HepG2 (cell line): ENCODE data around the gene SCAPER. TPM values are rescaled to one million over a fixed set of nuclear protein-coding genes. Genes with fewer than 3 reads are reported as not detected.

ENCODE experiments used
- AGO2 ChIP-seq: fragments of 200-400 bp; formaldehyde crosslinking; optimal IDR thresholded peaks from 2 replicates; pipeline ENCODE3; 2017; ENCODE audit warnings: mild to moderate bottlenecking, low read depth, low read length, moderate library complexity
- ATF3 ChIP-seq: sonication (generic); formaldehyde crosslinking; IDR thresholded peaks from 2 replicates; pipeline ENCODE4 v1.4.0; 2020; ENCODE audit warnings: missing genetic modification reagents
- FOSL2 ChIP-seq: sonication (generic); formaldehyde crosslinking; IDR thresholded peaks from 2 replicates; pipeline ENCODE4 v1.4.0; 2020; ENCODE audit warnings: missing genetic modification reagents
- GABPA ChIP-seq, 2 experiments: IDR thresholded peaks; 2 replicates each; pipeline ENCODE4 v1.6.1; 2011 to 2016; ENCODE audit warnings: low read depth in 2 of 2, low read length in 1 of 2, missing biosample characterization in 1 of 2, missing genetic modification characterization in 1 of 2
- HNRNPUL1 ChIP-seq: fragments of 200-400 bp; formaldehyde crosslinking; IDR thresholded peaks from 2 replicates; pipeline ENCODE4 v1.6.1; 2017; ENCODE audit warnings: low read depth, mild to moderate bottlenecking, low read length, moderate library complexity
- KMT2A ChIP-seq: sonication (generic); formaldehyde crosslinking; IDR thresholded peaks from 2 replicates; pipeline ENCODE4 v1.4.0; 2020; ENCODE audit warnings: missing genetic modification reagents
- MAF1 ChIP-seq: sonication (generic); formaldehyde crosslinking; IDR thresholded peaks from 2 replicates; pipeline ENCODE4 v1.5.0; 2020; ENCODE audit warnings: missing genetic modification reagents, borderline replicate concordance
- PATZ1 ChIP-seq: sonication (generic); formaldehyde crosslinking; IDR thresholded peaks from 2 replicates; pipeline ENCODE4 v1.4.0; 2020; ENCODE audit warnings: missing genetic modification reagents
- PHF20 ChIP-seq: sonication (generic); formaldehyde crosslinking; IDR thresholded peaks from 2 replicates; pipeline ENCODE4 v1.5.0; 2020; ENCODE audit warnings: mild to moderate bottlenecking, missing genetic modification reagents
- SAP130 ChIP-seq: IDR thresholded peaks from 2 replicates; pipeline ENCODE4 v1.6.1; 2016; ENCODE audit warnings: low read depth
- SCMH1 ChIP-seq: sonication (generic); formaldehyde crosslinking; IDR thresholded peaks from 2 replicates; pipeline ENCODE4 v1.9.0; 2021; ENCODE audit warnings: missing genetic modification reagents, mild to moderate bottlenecking, borderline replicate concordance
- SKI ChIP-seq: fragments of 450-650 bp; IDR thresholded peaks from one replicate; pipeline ENCODE4 v1.6.1; 2018; ENCODE audit warnings: mild to moderate bottlenecking; ENCODE audit not compliant: partially characterized antibody
- SP4 ChIP-seq: sonication (generic); formaldehyde crosslinking; IDR thresholded peaks from 2 replicates; pipeline ENCODE4 v1.8.1; 2023; ENCODE audit warnings: mild to moderate bottlenecking, missing genetic modification reagents
- THAP11 ChIP-seq: IDR thresholded peaks from 2 replicates; pipeline ENCODE4 v1.6.1; 2016; ENCODE audit warnings: missing biosample characterization, missing genetic modification reagents
- THYN1 ChIP-seq: sonication (generic); formaldehyde crosslinking; IDR thresholded peaks from 2 replicates; pipeline ENCODE4 v1.8.1; 2023; ENCODE audit warnings: low read depth, mild to moderate bottlenecking, moderate library complexity, missing genetic modification reagents, borderline replicate concordance
- ZSCAN21 ChIP-seq: sonication (generic); formaldehyde crosslinking; IDR thresholded peaks from 2 replicates; pipeline ENCODE4 v1.8.0; 2022; ENCODE audit warnings: mild to moderate bottlenecking, missing genetic modification reagents, moderate library complexity, borderline replicate concordance
- polyA plus RNA-seq, 8 experiments: library from polyadenylated mRNA; depleted of rRNA in 3 of 8; stranded (reverse) in 7 of 8; unstranded in 1 of 8; fragments of >200 nt; fragmentation: Illumina TruSeq in 4 of 8; extraction: Trizol in 4 of 8; gene quantifications; 2 replicates each; pipeline versions ENCODE4 v1.2.1 to v1.2.3, GENCODE V29; 2011 to 2016; ENCODE audit warnings: low read depth in 4 of 8, missing spikeins in 1 of 8, mixed read lengths in 1 of 8; ENCODE audit not compliant: insufficient read depth in 1 of 8
- total RNA-seq, 5 experiments: library from RNA; depleted of rRNA; stranded (reverse); fragments of >200 nt; fragmentation: Illumina TruSeq; extraction: Trizol; gene quantifications; 2 replicates each; pipeline ENCODE4 v1.2.3, GENCODE V29; 2016; ENCODE audit warnings: low read depth in 1 of 5
- TF ChIP-seq, protein P1 (sequence below): IDR thresholded peaks from 2 replicates; pipeline ENCODE4 v1.6.1; 2016; ENCODE audit warnings: control low read depth
- TF ChIP-seq, protein P2 (sequence below): IDR thresholded peaks from 2 replicates; pipeline ENCODE4 v1.6.1; 2012; ENCODE audit warnings: low read length, improper control_type of control experiment
- TF ChIP-seq, protein P3 (sequence below): IDR thresholded peaks from 2 replicates; pipeline ENCODE4 v1.6.1; 2016; ENCODE audit warnings: missing biosample characterization, missing genetic modification reagents, low read depth
- TF ChIP-seq, protein P4 (sequence below): IDR thresholded peaks from 2 replicates; pipeline ENCODE4 v1.6.1; 2016; ENCODE audit warnings: low read depth, borderline replicate concordance

Gene SCAPER
- total and polyA plus RNA-seq, 2 of the 13 experiments (the other 11 are each of a cell fraction or from before 2014, with no cell fraction given): 4.3 to 10.5 TPM

GRCh38 chr15:76905013-76905839 lies at the start of gene SCAPER (continued):
- TF ChIP-seq SCMH1 (CRISPR knock-in tag) (no peak), THYN1 (CRISPR knock-in tag) (no peak), SKI (peak; percentile 9), PHF20 (CRISPR knock-in tag) (no peak), THAP11 (no peak; the same call in 1 of the 2 replicates), SP4 (CRISPR knock-in tag) (peak; percentile 90; the same call in 1 of the 2 replicates), AGO2 (peak; percentile 43), FOSL2 (peak; percentile 42; the same call in 1 of the 2 replicates), HNRNPUL1 (no peak), MAF1 (CRISPR knock-in tag) (no peak; the same call in 1 of the 2 replicates), KMT2A (peak; percentile 44), PATZ1 (peak; percentile 59), ATF3 (peak; percentile 41; the same call in 1 of the 2 replicates), ZSCAN21 (peak; percentile 86), SAP130 (peak; percentile 78), GABPA (IDR thresholded peaks at IDR 0.05; ENCODE audit: low read depth, low read length) (no peak), GABPA (CRISPR knock-in tag; IDR thresholded peaks at IDR 0.05; ENCODE audit: low read depth) (no peak)
- TF ChIP-seq, protein P1, sequence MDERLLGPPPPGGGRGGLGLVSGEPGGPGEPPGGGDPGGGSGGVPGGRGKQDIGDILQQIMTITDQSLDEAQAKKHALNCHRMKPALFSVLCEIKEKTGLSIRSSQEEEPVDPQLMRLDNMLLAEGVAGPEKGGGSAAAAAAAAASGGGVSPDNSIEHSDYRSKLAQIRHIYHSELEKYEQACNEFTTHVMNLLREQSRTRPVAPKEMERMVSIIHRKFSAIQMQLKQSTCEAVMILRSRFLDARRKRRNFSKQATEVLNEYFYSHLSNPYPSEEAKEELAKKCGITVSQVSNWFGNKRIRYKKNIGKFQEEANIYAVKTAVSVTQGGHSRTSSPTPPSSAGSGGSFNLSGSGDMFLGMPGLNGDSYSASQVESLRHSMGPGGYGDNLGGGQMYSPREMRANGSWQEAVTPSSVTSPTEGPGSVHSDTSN (CRISPR knock-in tag): no peak
- TF ChIP-seq, protein P2, sequence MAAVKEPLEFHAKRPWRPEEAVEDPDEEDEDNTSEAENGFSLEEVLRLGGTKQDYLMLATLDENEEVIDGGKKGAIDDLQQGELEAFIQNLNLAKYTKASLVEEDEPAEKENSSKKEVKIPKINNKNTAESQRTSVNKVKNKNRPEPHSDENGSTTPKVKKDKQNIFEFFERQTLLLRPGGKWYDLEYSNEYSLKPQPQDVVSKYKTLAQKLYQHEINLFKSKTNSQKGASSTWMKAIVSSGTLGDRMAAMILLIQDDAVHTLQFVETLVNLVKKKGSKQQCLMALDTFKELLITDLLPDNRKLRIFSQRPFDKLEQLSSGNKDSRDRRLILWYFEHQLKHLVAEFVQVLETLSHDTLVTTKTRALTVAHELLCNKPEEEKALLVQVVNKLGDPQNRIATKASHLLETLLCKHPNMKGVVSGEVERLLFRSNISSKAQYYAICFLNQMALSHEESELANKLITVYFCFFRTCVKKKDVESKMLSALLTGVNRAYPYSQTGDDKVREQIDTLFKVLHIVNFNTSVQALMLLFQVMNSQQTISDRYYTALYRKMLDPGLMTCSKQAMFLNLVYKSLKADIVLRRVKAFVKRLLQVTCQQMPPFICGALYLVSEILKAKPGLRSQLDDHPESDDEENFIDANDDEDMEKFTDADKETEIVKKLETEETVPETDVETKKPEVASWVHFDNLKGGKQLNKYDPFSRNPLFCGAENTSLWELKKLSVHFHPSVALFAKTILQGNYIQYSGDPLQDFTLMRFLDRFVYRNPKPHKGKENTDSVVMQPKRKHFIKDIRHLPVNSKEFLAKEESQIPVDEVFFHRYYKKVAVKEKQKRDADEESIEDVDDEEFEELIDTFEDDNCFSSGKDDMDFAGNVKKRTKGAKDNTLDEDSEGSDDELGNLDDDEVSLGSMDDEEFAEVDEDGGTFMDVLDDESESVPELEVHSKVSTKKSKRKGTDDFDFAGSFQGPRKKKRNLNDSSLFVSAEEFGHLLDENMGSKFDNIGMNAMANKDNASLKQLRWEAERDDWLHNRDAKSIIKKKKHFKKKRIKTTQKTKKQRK: no peak
- TF ChIP-seq, protein P3, sequence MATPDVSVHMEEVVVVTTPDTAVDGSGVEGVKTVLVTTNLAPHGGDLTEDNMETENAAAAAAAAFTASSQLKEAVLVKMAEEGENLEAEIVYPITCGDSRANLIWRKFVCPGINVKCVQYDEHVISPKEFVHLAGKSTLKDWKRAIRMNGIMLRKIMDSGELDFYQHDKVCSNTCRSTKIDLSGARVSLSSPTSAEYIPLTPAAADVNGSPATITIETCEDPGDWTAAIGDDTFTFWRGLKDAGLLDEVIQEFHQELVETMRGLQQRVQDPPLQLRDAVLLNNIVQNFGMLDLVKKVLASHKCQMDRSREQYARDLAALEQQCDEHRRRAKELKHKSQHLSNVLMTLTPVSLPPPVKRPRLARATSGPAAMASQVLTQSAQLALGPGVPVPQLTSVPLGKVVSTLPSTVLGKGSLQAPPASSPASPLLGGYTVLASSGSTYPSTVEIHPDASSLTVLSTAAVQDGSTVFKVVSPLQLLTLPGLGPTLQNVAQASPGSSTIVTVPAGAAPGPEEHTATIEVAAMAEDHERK (CRISPR knock-in tag): peak; percentile 10; the same call in 1 of the 2 replicates
- TF ChIP-seq, protein P4, sequence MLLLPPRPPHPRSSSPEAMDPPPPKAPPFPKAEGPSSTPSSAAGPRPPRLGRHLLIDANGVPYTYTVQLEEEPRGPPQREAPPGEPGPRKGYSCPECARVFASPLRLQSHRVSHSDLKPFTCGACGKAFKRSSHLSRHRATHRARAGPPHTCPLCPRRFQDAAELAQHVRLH (CRISPR knock-in tag): peak; percentile 69; the same call in 1 of the 2 replicates
